HG03354 (cell line): ENCODE results near the gene SOX6.
"Not testable (repeated sequence)": the region's sequence is repeated elsewhere in the genome, so short reads cannot be mapped to it uniquely, and the experiment has no call there.

ENCODE experiments used
- ATAC-seq: cut with Tn5 transposase; IDR thresholded peaks from one replicate; pipeline ENCODE4 v1.9.1; 2021; ENCODE audit warnings: mild to moderate bottlenecking; ENCODE audit not compliant: unreplicated experiment, poor library complexity, severe bottlenecking

Gene SOX6

GRCh38 chr11:16082095-16083055, 274.0 kb downstream of the SOX6 start:
- ATAC-seq = no peak

GRCh38 chr11:16081382-16082094, 274.8 kb downstream of the SOX6 start:
- ATAC-seq = no peak

- ATAC-seq = no peak
These were observed 275.5 kb downstream of the SOX6 start for GRCh38 chr11:16080688-16081381.

GRCh38 chr11:16078936-16079335, 277.4 kb downstream of the SOX6 start:
- ATAC-seq = no peak

GRCh38 chr11:16070573-16070972, 285.8 kb downstream of the SOX6 start:
- no peak for ATAC-seq

GRCh38 chr11:16067268-16067667, 289.1 kb downstream of the SOX6 start:
- ATAC-seq = not testable (repeated sequence)

- no peak for ATAC-seq
These were observed 297.0 kb downstream of the SOX6 start for GRCh38 chr11:16059332-16059731.

- ATAC-seq = no peak
These were observed 297.7 kb downstream of the SOX6 start for GRCh38 chr11:16058671-16059070.

- ATAC-seq = no peak
These were observed 303.6 kb downstream of the SOX6 start for GRCh38 chr11:16052750-16053149.

- no peak for ATAC-seq
These were observed 306.7 kb downstream of the SOX6 start for GRCh38 chr11:16049611-16050010.

- no peak for ATAC-seq
These were observed 309.3 kb downstream of the SOX6 start for GRCh38 chr11:16047073-16047472.

- no peak for ATAC-seq
These were observed 312.7 kb downstream of the SOX6 start for GRCh38 chr11:16043617-16044016.

- ATAC-seq = no peak
These were observed 315.1 kb downstream of the SOX6 start for GRCh38 chr11:16041207-16041606.

GRCh38 chr11:16040151-16040550, 316.2 kb downstream of the SOX6 start:
- ATAC-seq = no peak

GRCh38 chr11:16037179-16037578, 319.2 kb downstream of the SOX6 start:
- no peak for ATAC-seq

- ATAC-seq = no peak
These were observed 320.1 kb downstream of the SOX6 start for GRCh38 chr11:16036218-16036617.

- no peak for ATAC-seq
These were observed 322.3 kb downstream of the SOX6 start for GRCh38 chr11:16034074-16034473.

GRCh38 chr11:16032974-16033373, 323.4 kb downstream of the SOX6 start:
- no peak for ATAC-seq

GRCh38 chr11:16031210-16031609, 325.1 kb downstream of the SOX6 start:
- no peak for ATAC-seq

- ATAC-seq = no peak
These were observed 325.7 kb downstream of the SOX6 start for GRCh38 chr11:16030664-16031063.
